GM19035 (cell line): Measurements from ENCODE around the gene PACSIN1.
"Not testable (repeated sequence)": the region's sequence is repeated elsewhere in the genome, so short reads cannot be mapped to it uniquely, and the experiment has no call there.

Source experiments
- ATAC-seq: cut with Tn5 transposase; IDR thresholded peaks from one replicate; pipeline ENCODE4 v1.9.1; 2021; ENCODE audit not compliant: unreplicated experiment

The PACSIN1 gene

DNA sequence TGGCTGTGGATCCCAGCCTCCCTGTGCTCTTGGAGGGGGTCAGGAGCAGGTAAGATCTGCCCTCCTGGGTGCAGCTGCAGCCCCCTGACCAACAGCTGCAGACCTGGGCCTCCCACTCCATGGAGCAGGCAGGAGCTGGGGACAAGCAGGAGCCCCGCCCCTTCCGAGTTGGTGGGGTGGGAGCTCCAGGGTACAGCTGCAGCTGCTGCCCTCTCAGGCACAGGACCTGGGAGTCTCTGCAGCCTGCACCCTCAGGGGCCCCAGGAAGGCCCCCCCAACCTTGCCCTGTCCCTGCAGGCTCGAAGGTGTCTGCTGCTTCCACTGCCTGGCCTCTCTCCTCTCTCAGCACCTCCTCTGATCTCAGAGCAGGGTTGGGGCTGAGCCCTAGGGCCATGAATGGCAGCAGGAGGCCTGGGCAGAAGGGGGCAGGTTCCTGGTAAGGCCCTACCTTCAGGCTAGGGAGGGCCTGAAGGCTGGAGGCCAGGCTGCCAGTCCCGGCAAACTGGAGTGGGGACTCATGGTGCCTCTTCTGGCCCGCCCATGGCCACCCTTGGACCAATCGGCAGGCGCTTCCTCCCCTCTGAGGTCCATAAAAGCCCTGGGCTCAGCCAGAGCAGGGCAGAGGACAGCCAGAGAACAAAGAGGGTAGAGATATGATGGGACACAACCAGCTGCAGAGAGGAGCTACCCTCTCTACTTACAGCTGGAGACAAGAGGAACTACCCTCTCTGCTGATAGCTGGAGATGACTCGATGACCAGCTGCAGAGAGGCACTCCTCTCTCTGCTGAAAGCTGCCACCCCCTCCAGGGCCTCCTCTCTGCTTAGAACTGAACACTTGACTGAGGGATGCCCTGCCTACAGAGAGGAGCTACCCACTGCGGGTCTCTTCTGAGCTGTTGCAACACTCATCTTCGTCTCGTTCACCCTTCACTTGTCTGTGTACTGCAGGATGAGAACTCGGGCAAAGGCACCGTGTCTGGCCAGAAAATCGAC is 7.8 kb upstream of the PACSIN1 start:
- no peak for ATAC-seq

DNA sequence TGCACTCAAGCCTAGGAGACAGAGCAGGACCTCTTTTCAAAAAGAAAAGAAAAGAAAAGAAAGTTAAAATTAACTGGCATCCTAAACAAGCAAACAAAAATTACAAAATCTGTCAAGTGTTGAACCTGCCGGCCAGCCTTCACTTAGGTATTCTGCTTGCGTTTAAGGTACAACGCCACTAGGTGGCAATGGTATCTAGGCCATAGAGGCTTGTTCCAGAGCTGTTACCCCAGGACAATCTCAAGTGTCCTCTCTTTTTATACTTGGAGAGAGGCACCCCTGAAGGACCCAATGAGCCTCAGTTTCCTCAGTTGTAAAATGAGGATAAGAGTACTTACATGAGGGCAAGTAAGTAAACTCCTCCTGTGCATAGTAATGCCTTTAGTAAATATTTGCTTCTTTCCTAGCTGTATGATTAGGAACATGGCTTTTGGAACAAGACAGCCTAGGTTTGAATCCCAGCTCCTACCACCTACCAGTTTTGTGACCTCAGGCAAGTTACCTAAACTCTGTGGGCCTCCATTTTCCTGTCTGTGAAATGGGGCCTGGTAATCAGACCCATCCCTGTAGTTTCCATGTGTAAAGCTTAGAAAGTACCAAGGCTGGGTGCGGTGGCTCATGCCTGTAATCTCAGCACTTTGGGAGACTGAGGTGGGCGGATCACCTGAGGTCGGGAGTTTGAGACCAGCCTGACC is 5.8 kb upstream of the PACSIN1 start:
- ATAC-seq: no peak

DNA sequence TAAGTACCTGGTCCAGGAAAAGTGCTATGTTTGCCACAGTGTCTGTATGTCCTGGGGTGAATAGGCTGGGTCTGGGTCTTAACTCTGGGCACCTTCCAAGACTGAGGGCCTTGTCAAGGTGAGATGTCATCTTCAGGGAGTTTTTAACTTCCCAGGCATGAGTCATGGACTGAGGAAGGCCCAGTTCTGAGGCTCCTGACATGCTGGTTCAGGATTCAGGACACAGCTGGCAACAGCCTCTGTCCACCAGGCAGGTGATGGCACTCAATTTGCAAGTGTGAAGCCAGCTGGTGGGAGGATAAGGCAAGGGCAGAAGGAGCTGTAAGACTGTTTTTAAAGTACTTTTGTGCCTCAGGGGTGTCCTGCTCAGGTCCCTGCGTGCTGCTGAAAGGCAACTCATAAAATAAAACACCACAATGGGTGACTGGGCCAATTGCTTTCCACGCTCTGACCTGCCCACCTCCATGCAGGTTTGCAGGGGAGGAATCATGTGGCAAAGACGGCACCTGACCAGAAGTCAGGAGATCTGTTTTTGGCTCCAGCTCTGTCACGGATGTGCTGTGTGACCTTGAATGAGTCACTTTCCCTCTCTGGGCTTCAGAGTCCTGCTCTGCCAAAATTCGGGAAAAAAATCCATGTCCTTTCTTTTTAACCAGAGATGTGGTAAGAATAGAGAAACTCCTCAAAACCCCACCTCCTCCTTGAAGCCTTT is 4.9 kb upstream of the PACSIN1 start:
- no peak for ATAC-seq

DNA sequence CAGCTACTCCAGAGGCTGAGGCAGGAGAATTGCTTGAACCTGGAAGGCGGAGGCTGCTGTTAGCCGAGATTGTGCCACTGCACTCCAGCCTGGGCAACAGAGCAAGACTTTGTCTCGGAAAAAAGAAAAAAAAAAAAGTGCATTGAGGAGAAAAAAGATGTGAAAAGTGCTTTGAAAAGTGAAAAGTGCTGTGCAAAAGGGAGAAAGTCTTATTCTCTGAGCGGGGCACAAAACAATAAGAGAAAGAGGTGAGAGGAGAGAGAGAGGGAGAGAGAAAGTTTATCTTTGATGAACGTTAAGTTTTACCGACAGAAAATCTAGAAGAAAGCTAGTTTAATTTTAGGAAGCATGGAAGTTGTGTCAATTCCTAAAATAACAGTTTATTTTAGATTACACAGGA is 3.9 kb upstream of the PACSIN1 start:
- ATAC-seq: no peak

DNA sequence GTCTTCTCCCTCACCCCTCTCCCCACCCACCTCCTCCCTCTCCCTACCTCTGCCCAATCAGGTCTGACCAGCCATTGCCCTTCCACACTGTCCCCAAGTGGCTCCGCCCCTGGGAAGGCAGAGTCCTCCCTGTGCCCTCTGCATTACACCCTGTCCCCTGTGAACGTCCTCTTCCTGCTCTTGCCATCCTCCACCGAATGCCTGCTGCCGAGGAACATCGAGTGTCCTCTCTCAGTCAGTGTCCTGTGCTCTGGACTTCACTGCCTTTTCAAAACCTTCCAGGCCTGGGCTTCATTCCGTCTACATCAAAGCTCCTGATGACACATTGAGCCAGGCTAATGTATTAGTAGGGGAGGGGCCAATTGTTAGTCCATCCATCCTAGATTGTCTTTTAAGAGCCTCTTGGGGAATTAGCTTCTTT is 3.3 kb upstream of the PACSIN1 start:
- ATAC-seq: no peak

DNA sequence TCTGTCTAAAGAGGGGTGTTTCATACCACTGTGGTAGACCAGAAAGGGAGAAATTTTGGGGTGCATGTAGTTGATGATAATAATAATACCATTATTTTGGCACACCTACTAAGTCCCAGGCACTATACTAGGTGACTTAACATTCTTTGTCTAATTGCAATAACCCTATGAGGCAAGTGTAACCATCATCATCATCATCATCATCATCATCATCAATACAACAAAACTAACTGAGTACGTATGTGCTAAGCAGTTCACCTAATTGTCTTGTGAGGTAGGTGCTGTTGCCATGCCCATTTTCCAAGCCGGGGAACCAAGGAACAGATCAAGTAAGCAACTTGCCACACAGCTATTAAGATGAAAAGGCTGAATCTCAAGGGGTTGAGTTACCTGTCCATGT is 2.6 kb upstream of the PACSIN1 start:
- no peak for ATAC-seq

DNA sequence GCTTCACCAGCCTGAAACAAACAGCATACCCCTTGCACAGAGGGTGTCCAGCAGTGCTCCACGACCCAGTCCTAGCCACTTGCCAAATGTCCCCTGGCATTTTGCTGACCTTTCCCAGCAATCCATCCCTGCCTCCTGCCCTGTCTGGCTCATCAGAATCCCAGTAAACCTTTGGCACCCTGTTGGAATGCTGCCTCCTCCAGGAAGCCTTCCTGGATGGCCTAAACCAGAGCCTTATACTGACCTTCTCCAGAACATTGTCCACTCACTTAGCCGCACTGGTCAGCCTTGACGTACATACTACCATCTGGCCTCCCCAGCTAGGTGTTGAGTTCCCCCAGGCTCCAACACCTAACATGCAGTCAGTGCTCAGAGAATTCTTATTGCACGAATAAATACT is 2.0 kb upstream of the PACSIN1 start:
- no peak for ATAC-seq

DNA sequence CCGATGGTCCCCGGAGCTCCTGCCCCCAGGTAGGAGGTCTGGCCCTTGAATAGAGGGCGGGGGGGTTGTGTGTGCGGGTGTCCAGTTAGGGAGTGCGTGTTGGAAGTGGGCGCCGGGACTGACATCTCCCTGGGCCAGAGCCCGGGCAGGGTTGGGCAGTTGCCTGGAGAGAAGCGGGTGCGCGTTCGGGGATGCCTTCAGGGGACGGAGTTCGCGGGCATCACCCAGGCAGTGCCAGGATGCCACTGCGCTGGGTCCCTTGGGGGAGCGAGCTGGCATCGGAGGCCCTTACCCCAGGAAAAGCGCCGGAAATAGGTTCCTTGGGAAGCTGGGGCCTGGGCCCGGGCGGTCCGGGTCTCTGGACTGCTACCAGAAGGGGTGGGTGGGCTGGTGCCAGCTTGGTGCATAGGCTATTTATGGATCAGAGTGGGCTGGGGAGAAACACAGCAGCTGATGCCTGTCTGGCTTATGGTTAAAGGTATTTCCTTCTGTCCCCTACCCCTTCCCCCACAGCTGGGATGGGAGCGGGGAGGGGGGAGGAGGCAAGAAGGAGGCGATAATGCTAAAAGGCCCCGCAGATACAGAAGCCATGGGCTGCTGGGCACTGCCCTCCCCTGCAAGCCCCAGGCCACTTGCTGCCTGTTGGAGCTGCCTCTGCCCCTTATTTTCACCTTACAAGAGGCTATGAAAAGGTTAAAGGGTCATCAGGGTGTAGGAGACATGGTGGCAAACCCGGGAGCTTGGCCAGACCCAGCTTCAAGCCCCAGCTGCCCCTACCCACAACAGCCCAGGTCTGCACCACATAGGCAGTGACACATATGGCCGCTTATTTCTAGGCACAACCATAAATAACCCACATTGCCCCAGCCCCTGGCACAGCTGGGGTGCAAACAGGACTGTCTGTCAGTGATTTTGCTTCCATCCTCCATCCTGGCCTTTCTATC is 638 bp downstream of the PACSIN1 start:
- ATAC-seq: no peak

DNA sequence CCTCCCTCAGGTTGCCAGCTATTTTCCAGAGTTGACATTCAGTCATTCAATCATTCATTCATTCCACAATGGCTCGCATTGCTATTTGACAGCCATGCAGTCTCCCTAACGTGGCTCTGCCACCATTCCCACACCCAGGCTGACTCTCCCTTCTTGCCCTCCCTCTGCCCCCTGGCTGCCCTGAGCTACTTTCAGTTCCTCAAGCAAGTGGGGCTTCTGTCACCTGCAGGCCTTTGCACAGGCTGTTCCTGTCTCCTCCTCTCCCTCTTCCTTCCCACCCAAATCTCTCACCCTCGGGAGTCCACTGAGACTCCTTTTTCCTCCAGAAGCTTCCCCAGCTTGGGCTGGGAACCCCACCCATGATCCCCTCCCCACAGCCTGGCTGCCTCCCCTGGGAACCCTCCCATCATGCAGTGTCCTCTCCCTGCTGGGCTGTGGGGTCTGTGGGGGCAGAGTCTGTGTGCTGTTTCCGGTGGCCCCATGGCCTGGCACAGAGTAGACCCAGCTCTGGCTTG is 2.6 kb downstream of the PACSIN1 start:
- no peak for ATAC-seq

DNA sequence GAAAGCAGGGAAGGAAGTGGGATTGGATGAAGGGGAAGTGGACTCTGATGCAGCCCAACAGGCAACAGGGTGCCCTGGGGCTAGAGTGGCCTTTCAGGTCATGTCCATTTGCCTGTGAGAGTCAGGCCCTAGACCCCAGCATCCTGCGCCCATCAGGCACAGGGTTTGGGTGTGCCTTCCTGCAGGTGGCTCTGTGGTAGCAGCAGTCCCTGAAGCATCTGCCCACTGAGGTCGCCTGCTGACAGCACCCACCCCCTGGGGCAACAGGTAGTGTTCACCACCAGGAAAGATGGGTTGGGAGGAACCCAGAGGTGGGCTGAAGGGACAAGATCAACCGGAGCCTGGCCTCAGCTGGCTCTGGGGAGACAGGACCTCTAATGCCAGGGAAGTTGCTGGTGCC is 3.6 kb downstream of the PACSIN1 start:
- ATAC-seq: no peak

DNA sequence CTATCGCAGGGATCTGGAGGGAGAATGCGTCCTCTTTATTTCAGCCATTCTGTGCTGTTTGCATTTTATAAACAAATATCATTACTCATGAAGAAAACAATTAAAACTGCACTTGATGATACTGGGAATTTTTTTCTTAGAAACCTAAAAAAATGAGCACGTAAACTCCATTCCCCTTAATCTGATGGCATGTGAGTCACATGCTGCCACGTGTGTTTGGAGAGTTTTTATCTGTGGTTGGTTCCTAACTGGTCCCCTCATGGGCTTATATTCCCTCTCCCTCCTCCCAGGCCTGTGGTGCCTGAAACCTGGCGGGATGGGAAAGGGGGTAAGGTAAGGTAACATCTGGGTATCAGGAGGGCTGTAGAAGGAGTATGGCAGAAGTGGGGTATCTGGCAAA is 6.5 kb downstream of the PACSIN1 start:
- no peak for ATAC-seq

DNA sequence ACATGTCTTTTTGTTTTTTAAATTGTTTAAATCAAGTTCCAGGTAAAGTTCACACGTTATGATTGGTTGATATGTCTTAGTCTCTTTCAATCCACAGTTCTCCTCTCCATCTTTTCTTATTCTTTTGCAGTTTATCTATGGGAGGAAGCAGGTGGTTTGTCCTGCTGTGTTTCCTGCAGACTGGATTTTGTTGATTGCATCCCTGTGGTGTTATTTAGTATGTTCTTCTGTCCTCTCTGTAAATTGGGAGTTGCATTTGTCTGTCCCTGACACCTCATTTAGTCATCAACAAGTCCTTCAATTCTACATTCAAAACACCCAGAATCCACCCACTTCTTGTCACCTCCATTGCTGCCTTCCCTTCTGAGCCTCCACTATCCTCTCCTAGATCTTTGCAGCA is 8.1 kb downstream of the PACSIN1 start:
- no peak for ATAC-seq

DNA sequence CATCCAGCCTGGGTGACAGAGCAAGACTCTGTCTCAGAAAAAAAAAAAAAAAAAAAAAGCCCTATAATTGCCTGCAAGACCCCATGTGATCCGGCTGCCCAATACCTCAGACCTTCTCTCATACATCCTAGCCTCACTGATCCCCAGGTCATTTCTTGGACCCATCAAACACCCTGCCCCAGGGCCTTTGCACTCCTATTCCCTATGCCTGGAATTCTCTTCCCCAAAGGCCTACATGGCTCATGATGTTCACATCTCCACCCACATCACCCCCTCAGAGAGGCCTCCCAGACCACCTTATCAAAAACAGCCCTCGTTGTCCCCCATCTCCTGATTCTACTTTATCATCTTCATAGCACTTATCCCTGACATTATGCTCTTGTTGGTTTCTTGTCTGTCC is 8.9 kb downstream of the PACSIN1 start:
- no peak for ATAC-seq

DNA sequence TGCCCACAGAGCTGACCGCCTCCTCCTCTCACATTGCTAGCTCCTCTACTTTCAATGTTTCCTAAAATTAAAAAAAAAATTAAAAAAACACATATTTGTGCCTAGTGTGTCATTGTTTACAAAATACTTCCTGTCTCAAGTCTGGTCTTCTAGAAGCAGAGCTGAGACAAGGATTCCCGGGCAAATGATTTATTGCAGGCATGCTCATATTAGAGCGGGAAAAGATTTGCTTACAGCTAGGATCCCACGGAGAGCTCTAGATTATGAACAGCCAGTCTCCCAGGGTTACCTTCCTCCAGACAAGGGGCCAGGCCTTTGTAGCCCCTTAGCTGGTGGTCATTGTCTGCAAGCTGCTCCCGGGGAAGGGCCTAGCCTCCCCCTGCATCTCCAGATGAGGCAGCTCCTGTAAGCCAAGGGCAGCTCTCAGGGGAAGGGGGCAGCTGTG is 9.4 kb downstream of the PACSIN1 start:
- ATAC-seq: no peak

DNA sequence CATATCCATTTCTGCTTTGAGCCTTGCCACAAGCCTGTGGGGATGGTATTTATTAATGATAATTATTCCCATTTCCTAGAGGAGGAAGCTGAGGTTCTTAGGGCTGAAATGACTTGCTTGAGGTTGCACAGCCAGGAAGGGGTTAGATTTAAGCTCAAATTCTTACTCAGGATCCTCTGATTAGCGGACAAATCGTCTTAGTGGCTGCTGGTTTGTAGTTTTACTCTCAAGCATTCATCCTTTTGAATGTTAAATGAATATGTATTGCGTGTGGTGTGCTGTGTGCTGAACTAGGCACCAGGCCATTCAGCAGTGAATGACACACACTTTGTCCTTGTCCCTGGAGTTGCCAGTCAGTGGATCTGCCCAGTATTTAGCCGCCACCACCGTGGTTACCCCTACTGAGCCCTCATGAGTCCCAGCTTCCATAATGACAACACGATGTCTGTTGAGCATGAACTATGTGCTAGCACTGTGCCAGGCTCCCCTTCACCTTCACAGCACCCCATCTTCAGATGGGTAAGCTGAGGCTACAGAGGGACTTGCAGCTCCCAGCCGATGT is 10.0 kb downstream of the PACSIN1 start:
- no peak for ATAC-seq

DNA sequence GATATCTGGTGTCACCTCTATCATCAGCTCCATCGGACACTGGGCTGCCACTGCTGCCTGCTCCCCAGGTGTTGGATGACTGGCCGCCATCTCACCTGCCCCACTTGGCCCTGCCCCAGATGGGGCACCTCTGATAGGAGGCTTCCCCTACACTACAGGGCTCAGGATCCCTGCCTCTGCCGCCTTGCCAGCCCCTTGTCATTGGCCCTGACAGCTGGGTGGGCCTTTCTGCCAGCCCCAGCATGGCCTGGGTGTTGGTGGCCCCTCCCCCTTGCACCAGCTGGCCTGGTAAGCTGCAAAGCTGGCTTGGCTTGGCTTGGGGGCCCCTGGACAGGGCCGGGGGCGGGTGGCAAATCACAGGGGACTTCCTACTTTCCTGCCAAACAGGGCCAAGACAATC is 10.6 kb downstream of the PACSIN1 start:
- no peak for ATAC-seq

DNA sequence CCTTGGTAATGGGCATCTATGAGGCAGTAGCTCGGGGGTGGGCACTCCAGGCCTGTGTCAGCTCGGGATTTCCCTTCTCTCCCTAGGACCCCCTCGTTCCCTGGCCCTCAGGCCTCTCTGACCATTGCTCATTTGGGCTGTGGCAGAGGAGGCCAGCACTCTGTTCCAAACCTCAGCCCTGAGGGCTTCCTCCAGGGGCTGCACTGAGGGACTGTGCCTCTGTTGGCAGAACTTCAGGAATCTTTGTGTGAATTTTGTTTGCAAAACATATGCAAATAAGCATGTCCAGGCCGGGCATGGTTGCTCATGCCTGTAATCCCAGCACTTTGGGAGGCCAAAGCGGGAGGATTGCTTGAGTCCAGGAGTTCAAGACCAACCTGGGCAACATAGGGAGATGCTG is 11.0 kb downstream of the PACSIN1 start:
- ATAC-seq: no peak

DNA sequence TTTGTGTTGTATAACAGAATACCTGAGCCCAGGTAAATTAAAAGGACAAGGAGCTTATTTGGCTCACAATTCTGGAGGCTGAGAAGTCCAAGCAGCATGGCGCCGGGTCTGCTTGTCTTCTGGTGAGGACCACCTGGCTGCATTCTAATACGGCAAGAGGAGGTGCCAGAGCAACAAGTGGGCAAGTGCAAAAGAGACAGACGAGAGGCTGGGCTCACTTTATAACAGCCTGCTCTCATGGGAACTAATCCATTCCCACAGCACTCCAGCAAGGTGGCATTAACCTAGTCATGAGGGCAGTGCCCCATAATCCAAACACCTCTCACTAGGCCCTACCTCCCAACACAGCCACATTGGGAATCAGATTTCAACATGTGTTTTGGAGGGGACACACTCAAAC is 12.9 kb downstream of the PACSIN1 start:
- no peak for ATAC-seq

DNA sequence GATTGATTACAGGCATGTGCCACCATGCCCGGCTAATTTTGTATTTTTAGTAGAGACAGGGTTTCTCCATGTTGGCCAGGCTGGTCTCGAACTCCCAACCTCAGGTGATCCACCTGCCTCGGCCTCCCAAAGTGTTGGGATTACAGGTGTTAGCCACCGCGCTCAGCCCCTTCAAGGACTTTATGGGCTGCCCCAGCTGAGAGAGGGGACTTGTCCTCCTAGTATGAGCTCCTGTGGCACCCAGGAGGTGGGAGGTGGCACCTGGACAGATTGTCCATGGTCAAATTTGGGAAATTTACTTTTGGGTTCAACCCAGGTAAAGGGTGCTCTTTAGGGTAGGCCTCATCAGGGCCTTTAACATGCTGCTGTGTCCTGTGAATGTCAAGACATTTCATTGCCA is 17.9 kb downstream of the PACSIN1 start:
- ATAC-seq: not testable (repeated sequence)

DNA sequence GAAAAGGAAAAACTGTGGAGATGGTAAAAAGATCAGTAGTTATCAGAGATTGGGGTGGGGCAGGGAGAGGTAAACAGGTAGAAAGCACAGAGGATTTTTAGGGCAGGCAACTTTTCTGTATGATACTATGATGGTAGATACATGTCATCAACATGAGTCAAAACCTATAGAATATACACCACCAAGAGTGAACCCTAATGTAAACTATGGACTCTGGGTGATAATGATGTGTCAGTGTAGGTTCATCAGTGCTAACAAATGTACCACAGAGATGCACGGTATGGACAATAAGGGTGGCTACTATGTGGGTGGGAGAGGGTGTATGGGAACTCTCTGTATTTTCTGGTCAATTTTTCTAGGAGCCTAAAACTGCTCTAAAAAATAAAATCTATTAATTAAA is 18.5 kb downstream of the PACSIN1 start:
- ATAC-seq: no peak
